HepG2 (cell line): ENCODE results near the gene STX4.
A peak's percentile ranks its signal among the peaks of the same experiment; 100 is the strongest.

Experiments
- CTCF ChIP-seq: sonication (generic); formaldehyde crosslinking; IDR thresholded peaks from 2 replicates; pipeline ENCODE4 v1.5.0; 2020; ENCODE audit warnings: mild to moderate bottlenecking, missing genetic modification reagents, moderate library complexity
- HINFP ChIP-seq: sonication (generic); formaldehyde crosslinking; IDR thresholded peaks from 2 replicates; pipeline ENCODE4 v1.4.0; 2020; ENCODE audit warnings: low read depth, mild to moderate bottlenecking, missing genetic modification reagents
- HNRNPK ChIP-seq: fragments of 200-400 bp; formaldehyde crosslinking; IDR thresholded peaks from 2 replicates; pipeline ENCODE4 v1.6.1; 2018; ENCODE audit warnings: low read length, low read depth, moderate library complexity, mild to moderate bottlenecking; ENCODE audit not compliant: poor library complexity, severe bottlenecking
- MAX ChIP-seq: IDR thresholded peaks from 2 replicates; pipeline ENCODE4 v1.6.1; 2012; ENCODE audit warnings: inconsistent platforms
- MEIS1 ChIP-seq: sonication (generic); formaldehyde crosslinking; IDR thresholded peaks from 2 replicates; pipeline ENCODE4 v1.9.0; 2021; ENCODE audit warnings: mild to moderate bottlenecking, missing genetic modification reagents, moderate library complexity, borderline replicate concordance
- RFX5 ChIP-seq: IDR thresholded peaks from 2 replicates; pipeline ENCODE4 v1.6.1; 2011; ENCODE audit warnings: low read depth, low read length, improper control_type of control experiment
- RNF2 ChIP-seq: fragments of 450-650 bp; conservative IDR thresholded peaks from 2 replicates; pipeline ENCODE4 v1.6.1; 2016; ENCODE audit warnings: low read depth

GRCh38 chr16:31073970-31074813 is 40.8 kb downstream of the STX4 start, which contains the start of the genes ZNF646 and ZNF668:
- no peak for TF ChIP-seq RNF2
- TF ChIP-seq CTCF (CRISPR knock-in tag) = no peak; the same call in 1 of the 2 replicates
- TF ChIP-seq RFX5 = no peak
- peak; percentile 89 for TF ChIP-seq MAX
- peak; percentile 80 for TF ChIP-seq HINFP
- TF ChIP-seq HNRNPK = peak; percentile 90
- TF ChIP-seq MEIS1 = peak; percentile 88; the same call in 1 of the 2 replicates
